Left cardiac atrium (tissue), 4 donors: ENCODE results near the gene FAM76B. TPM values are rescaled to one million over a fixed set of nuclear protein-coding genes. Genes with fewer than 3 reads are reported as not detected.
A peak's percentile ranks its signal among the peaks of the same experiment; 100 is the strongest.
"Not testable (repeated sequence)": the region's sequence is repeated elsewhere in the genome, so short reads cannot be mapped to it uniquely, and the experiment has no call there.

Experiments used
- ATAC-seq, 2 donors: fragments of 200-7000 bp; cut with Tn5 transposase; one replicate each; pipeline ENCODE4 v1.9.1; 2020; ENCODE audit warnings: mild to moderate bottlenecking in 2 of 2, moderate library complexity in 2 of 2
- DNase-seq: peaks from one replicate; pipeline ENCODE4 v3.0.0-alpha.2; 2020
- intact Hi-C, 2 donors: fragments of 100-400 bp; cut with DNase I; formaldehyde crosslinking; loops; one replicate each; pipeline versions ENCODE4 v1.14.1 to v1.15.1; 2022 to 2023
- long read RNA-seq: library from polyadenylated mRNA; unstranded; transcript quantifications from one replicate; pipeline ENCODE4 v2.0.0, GENCODE V29; 2021
- total RNA-seq, 2 donors: library from RNA; stranded (reverse); fragmentation: NEBNext Ultra II Directional; extraction: Animal tissue kit (Norgen Biotek cat#: 25700); gene quantifications; one replicate each; pipeline ENCODE4 v1.2.1, GENCODE V29; 2021
- donor health status: DM: no; HTN: yes; CAD: no.
- donor health status: DM: no; HTN: yes; CAD: no; lungs with severe emphysema.
- donor health status: DM: yes; HTN: yes; CAD: no.
- donor health status: Dilated cardiomyopathy.

Gene FAM76B
- total RNA-seq, result 10 to 100 TPM in 1 of 2 donors, 1 to 10 TPM in 1; 8.0 to 11.4 TPM
- long read RNA-seq, partial matches to known transcripts, result 1 of 5 reads
- long read RNA-seq, other reads (novel, unspliced or antisense), result 2 of 5 reads

- peak; percentile 94 to 95 for ATAC-seq
- intact Hi-C loops, result no loop called here
- peak; percentile 97 for DNase-seq
Measured at GRCh38 chr11:95789506-95790122, at the start of gene FAM76B. Gene FAM76B (minus strand): TSS chr11:95789782. CDS start chr11:95789478, 304 bp downstream.

GRCh38 chr11:95835768-95836488 lies 46.3 kb upstream of the FAM76B start:
- intact Hi-C loops, result loop anchor here in 1 of 2 donors (5.0 kb wide), 1 partner anchor 556 kb away; the partner anchor contains the start of gene JRKL
- DNase-seq (peak; percentile 52), ATAC-seq (peak; percentile 93 to 95)

GRCh38 chr11:95835351-95835750 lies 45.8 kb upstream of the FAM76B start:
- DNase-seq (no peak), ATAC-seq (peak in 1 of 2 donors; percentile 6)
- intact Hi-C loops, result loop anchor here in 1 of 2 donors (5.0 kb wide), 1 partner anchor 557 kb away; the partner anchor contains the start of gene JRKL

- intact Hi-C loops, result no loop called here
- no peak for ATAC-seq
- no peak for DNase-seq
Measured at GRCh38 chr11:95833378-95833777, 43.8 kb upstream of the FAM76B start.

GRCh38 chr11:95832763-95833162 lies 43.2 kb upstream of the FAM76B start:
- DNase-seq (no peak), ATAC-seq (no peak)
- intact Hi-C loops, result no loop called here

- DNase-seq, result no peak
- intact Hi-C loops, result no loop called here
- no peak for ATAC-seq
Measured at GRCh38 chr11:95831198-95831883, 41.8 kb upstream of the FAM76B start.

GRCh38 chr11:95829580-95830259 lies 40.1 kb upstream of the FAM76B start:
- DNase-seq (no peak), ATAC-seq (no peak)
- intact Hi-C loops, result no loop called here

GRCh38 chr11:95827696-95828095 lies 38.1 kb upstream of the FAM76B start:
- ATAC-seq, result no peak
- no peak for DNase-seq
- intact Hi-C loops, result no loop called here

GRCh38 chr11:95821640-95822039 lies 32.1 kb upstream of the FAM76B start:
- no peak for DNase-seq
- intact Hi-C loops, result no loop called here
- ATAC-seq, result no peak

GRCh38 chr11:95816037-95816436 lies 26.5 kb upstream of the FAM76B start:
- intact Hi-C loops, result no loop called here
- ATAC-seq (no peak), DNase-seq (no peak)

- intact Hi-C loops, DNase-seq, ATAC-seq: not testable (repeated sequence)
Measured at GRCh38 chr11:95811052-95811451, 21.5 kb upstream of the FAM76B start.

GRCh38 chr11:95806464-95806863 lies 16.9 kb upstream of the FAM76B start:
- ATAC-seq, DNase-seq, intact Hi-C loops: not testable (repeated sequence)

- no peak for ATAC-seq
- DNase-seq, result no peak
- intact Hi-C loops, result no loop called here
Measured at GRCh38 chr11:95805869-95806268, 16.3 kb upstream of the FAM76B start.

- DNase-seq (no peak), ATAC-seq (no peak)
- intact Hi-C loops, result no loop called here
Measured at GRCh38 chr11:95803973-95804372, 14.4 kb upstream of the FAM76B start.

GRCh38 chr11:95802806-95803205 lies 13.2 kb upstream of the FAM76B start:
- intact Hi-C loops, result no loop called here
- ATAC-seq (no peak), DNase-seq (no peak)

GRCh38 chr11:95800438-95800837 lies 10.9 kb upstream of the FAM76B start:
- ATAC-seq (no peak), DNase-seq (no peak)
- intact Hi-C loops, result no loop called here

- DNase-seq (no peak), ATAC-seq (no peak)
- intact Hi-C loops, result no loop called here
Measured at GRCh38 chr11:95799546-95799945, 10.0 kb upstream of the FAM76B start.

GRCh38 chr11:95796501-95796900 lies 6.9 kb upstream of the FAM76B start:
- no peak for DNase-seq
- intact Hi-C loops, result no loop called here
- ATAC-seq, result no peak

GRCh38 chr11:95795627-95796295 lies 6.2 kb upstream of the FAM76B start:
- no peak for ATAC-seq
- DNase-seq, result no peak
- intact Hi-C loops, result no loop called here
